HG03442 (cell line): ENCODE data around the gene PIEZO2.
"Not testable (repeated sequence)": the region's sequence is repeated elsewhere in the genome, so short reads cannot be mapped to it uniquely, and the experiment has no call there.

ENCODE experiments used
- ATAC-seq: cut with Tn5 transposase; IDR thresholded peaks from one replicate; pipeline ENCODE4 v1.9.1; 2021; ENCODE audit warnings: mild to moderate bottlenecking, moderate library complexity; ENCODE audit not compliant: unreplicated experiment

The PIEZO2 gene

GRCh38 chr18:11153097-11153496 is 3.7 kb upstream of the PIEZO2 start:
- ATAC-seq: no peak

DNA sequence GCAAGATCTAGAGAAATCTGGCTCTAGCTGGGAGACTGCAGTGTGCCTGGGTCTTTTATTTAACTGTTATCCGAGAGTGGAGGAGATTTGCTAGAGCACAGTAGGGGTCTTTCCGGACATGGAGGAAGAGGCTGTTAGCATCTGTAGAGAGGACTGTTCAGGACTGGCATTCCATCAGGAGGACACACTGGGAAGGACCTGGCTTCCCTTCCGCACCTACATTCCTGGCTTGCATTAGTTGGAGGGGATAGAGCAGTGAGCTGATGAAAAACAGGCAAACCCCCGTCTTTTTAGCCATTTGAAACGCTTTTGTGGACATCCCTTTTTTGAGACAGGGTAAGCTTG is 874 bp upstream of the PIEZO2 start:
- no peak for ATAC-seq

DNA sequence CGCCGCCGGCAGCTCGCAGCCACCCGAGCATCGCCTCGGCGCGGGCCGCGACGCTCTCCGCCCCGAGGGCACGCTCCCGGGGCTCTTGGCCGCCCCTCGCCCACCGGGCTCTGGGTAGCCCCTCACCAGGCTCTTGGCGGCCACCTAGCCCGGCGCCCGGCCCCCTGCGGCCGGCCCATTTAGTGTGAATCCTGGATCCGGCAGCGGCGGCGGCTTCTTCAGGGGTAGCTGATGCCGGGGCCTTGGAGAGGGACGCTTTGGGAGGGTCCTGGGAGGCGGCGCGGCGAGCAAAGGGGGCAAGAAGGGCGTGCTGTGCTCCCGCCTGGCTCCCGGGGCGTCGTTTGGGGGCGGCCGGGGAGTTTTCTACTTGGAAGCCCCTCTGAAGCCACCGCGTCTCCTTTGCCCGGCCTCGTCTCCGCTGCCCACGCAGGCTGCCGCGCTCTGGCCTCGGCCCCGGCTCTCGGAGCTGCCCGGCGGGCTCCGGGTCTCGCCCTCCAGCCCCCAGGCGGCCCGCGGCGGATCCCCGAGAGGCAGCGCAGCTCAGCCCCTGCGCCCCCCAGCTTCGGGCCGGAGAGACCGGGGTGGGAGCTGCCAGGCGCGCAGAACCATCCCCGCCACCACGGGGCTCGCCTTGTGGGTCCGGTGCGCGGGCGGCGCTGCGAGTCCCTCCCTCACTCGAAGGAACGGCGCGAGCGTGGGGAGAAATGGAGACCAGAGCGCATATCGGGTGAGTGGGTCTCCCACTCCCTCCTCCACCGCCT is 509 bp downstream of the PIEZO2 start:
- ATAC-seq: peak; percentile 20

DNA sequence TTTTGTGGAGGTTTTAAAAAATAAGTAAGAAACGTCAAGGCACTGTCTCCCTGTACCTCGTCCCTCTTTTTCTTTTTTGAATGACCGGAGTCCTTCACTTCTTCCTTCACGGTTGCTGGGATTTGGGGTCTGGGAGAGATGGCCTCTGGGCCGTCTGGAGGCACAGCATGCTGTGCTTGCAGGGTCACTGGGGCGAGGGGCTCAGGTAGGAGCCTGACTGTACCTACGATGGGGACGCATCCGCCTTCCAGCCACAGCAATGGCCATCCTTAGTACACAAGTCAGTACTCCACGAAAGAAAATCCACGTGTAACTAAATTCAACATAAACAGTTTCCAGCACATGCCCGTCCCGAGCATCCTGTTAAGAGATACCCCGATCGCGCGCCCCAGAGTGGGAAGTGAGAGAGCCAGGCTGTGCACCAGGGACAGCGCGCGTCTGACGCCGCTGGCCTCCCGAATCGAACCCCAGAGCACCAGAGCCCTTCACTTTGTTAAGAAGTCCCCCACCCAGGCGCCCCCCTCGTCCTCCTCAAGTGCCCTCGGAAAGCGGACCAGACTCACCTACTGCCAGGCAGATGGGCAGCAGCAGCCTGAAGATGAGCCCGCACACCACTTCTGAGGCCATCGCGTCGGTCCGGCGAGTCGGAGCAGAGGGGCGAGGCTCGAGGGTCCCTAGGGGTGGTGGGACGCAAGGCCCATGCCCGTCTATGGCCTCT is 1.2 kb downstream of the PIEZO2 start:
- no peak for ATAC-seq

DNA sequence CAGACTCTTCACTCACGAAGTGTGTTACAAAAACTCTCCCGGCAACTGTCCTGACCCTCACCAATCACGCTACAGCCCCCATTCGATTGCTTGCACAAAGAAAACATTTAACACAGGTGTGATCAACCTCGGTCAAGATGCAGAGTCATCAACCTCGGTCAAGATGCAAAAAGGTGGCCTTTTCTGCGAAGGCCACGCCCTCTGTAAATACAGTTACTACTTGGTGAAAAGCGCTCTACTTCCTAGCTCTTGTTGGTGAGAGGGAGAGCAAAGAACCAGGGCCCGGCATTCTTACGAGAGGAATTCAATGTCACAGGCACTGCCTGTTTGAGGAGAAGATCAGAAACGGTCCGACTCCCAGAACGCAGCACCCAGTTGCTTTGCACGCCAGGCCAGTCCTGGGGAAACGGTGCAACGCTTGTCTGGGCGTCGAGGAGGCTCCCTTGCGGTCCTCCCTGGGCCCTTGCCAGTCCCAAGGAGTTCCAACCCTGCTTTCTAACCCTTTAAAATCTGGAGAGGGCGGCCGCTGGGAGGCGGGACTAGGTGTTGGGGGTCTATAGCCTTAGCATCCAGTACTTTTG is 1.9 kb downstream of the PIEZO2 start:
- no peak for ATAC-seq

DNA sequence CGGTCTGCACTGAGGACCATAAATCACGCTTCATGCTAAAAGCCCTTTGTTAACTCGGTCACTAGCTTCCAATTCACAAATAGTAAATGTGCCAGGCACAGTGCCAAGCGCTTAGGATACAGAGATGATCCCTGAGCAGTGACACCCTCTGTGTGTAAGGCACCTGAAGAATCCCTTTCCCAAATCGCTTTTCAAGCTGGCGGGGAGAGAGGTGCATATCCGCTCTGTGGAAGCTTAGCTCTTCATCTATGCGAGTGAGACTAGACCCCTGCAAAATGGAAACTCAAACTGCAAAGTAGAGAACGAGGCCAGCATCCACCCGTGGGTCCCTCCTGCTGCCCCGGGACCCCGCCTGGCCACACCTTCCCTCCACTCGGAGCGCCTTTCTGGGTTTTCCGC is 2.4 kb downstream of the PIEZO2 start:
- no peak for ATAC-seq

GRCh38 chr18:11146238-11146946 is 3.0 kb downstream of the PIEZO2 start:
- ATAC-seq: no peak

DNA sequence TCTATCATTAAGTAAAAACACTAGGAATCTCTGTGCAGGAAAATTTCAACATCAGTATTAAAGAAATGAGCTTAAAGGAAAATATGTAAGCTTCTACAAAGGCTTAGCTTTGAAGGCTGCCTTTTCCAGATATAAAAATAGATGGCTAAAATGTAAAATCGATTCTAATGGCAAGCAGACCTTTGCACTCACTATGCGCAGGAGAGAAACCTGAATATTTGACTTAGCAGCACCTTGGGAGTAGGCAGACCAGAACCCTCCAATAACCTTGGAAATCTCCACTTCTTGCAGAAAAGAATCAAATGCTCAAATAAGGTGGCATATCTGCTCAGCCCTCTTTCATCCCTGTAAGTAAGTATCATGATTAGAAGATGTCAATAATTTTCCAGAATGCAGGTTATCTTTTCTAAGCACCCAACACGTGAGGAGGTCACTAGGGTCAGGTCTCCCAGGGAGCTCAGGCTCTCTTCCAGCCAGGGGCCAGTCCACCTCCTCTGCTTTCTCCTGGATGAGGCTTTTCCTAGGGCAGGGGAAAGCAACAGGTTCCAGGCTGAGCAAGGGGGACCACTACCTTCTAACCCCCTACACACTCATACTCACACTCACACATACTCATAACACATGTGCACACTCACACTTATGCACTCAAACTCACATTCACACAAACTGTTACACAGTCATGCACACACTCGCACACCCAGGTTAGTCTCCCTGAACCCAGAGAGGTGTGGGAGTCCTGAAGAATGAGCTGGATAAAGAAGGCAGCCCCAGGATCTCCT is 3.8 kb downstream of the PIEZO2 start:
- no peak for ATAC-seq

DNA sequence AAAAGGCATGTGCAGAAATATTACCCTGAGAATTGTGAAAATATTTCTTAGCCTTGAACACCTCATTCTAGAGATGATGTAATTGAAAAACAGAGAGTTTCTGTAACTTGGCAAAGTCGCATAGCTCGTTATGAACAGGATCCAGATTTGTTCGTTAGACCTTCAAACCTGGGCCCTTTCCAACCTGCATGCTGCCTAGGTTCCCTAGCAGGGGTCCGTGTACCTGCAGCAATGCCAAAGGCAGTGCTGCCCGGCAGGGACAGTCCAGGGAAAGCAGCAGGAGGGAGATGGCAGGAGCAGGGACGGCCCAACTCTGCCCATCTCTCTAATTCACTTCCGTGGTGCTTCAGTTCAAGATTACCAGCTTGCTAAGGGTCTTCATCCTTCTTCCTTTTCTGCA is 12.0 kb downstream of the PIEZO2 start:
- ATAC-seq: no peak

- no peak for ATAC-seq
Observed at GRCh38 chr18:11136241-11136640, 13.1 kb downstream of the PIEZO2 start.

DNA sequence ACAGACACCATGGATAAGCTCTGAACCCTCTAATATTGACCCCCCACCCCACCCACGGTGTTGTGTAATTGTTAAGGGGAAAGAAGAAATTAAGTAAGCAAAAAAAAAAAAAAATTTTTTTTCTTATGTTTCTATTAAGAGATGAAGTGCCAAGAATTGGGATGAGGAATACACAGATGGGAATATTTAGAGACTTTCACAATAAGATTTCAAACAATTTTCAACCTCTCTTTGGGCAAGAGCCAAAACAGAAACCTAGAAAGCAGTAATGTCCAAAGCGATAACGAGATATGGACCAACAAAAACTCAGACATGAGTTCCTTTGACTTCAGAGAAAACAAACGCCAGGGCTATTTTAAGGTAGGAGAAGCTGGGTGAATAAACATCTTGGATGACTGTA is 14.4 kb downstream of the PIEZO2 start:
- ATAC-seq: no peak

DNA sequence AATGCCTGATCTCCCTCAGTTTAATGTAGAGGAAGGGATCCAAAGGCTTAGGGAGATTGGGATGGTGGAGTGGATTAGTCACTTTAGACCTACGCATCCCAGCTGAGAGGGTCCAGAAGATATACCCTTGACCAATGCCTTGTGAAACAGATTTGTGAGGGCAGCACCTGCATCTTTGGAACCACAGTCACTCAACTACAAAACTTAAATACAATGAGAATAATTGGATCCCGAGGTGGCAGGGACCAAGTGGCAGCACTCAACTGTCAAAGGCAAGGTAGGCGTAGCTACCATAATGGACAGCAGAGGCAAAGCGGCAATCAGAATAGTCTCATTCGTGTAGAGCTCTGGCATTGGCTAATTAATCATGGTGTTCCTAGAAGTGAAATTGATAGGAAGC is 20.3 kb downstream of the PIEZO2 start:
- ATAC-seq: not testable (repeated sequence)

DNA sequence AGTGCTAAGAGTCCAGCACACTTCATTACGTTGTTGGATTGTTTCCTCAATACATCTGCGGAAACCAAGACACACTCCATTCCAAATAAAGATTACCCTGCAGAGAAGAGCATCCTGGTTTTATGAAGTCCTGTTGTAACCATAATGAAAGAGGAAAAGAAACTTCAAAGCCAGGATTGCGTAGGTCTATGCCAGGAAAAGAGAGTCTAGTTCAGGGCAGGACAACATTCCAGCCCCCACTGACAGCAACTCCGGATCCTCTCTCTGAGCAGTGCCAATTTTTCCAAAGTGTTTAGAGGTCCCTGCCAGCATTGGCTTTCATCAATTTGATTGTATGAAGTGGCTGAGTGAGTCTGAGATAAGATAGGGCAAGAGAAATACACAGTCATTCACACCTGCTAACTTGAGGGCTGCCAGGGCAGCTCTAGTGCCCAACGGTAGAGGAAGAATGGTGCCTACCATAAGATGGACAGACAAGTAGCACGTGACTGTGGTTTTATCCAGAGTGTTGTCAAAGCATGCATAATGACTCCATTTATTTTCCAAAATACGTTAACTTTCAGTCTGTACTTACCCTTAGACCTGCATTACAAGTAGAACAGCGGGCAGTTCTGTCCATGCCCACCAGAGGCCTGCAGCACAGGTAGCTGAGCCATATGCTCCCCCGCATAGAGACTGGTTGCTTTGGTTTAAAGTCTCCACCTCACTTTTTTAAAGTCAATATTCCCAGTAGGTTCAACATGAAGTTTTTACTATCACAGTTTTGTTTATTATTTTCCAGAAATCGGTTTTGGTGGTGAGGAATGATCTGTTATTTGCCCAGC is 23.7 kb downstream of the PIEZO2 start:
- no peak for ATAC-seq

DNA sequence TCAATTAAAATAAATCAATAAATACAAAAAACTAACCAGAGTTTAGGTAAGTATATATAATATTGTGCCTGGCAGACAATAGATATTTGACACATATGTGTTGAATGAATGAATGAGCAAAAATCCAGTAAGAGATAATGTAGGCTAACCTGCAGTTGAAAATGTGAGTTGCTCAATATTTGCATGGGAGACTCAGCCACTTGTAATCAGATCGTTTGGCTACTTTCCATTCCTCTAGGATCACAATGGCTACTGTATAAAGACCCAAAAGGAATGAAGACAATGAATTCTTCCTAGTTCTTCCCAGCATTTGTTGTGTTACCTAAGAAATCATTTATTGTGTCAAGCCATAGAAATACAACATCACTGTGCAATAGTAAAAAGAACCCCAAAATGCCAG is 25.3 kb downstream of the PIEZO2 start:
- no peak for ATAC-seq

DNA sequence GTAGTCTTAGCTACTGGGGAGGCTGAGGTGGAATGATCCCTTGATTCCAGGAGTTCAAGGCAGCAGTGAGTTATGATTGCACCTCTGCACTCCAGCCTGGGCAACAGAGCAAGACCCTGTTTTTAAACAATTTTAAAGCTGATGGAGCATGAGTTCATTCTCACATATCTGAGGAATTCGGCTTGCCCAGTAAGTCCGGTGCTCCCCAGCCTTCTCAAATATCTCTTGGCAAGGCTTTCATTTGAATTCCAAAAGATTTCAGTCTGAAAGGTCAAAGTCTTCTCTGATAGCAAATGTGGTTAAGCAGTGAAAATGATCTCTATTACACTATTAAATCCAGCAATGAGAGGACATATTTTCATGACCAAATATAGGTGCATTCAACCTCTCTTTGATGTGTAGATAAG is 27.9 kb downstream of the PIEZO2 start:
- ATAC-seq: no peak

GRCh38 chr18:11119959-11120587 is 29.3 kb downstream of the PIEZO2 start:
- ATAC-seq: no peak

GRCh38 chr18:11119550-11119949 is 29.8 kb downstream of the PIEZO2 start:
- no peak for ATAC-seq

- no peak for ATAC-seq
Observed at GRCh38 chr18:11118051-11118766, 31.2 kb downstream of the PIEZO2 start.

DNA sequence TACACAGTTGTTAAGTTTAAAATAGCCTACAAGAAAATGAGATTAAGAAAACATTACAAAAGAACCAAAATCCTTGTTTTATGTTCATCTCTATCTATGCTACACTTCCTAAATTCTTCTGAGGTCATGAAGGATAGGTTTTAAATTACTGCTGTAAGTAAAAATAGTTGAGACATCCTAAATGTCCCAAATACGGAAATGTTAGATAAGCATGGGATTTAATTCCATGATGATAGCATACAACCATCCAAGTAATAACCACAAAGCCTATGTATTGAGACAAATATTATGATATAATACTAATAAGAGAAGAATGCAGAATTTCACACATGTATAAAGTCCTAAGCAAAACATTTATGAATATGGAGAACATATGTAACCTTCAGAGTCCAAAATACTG is 34.1 kb downstream of the PIEZO2 start:
- ATAC-seq: no peak
